ENCODE data around the gene PANK1.

DNA sequence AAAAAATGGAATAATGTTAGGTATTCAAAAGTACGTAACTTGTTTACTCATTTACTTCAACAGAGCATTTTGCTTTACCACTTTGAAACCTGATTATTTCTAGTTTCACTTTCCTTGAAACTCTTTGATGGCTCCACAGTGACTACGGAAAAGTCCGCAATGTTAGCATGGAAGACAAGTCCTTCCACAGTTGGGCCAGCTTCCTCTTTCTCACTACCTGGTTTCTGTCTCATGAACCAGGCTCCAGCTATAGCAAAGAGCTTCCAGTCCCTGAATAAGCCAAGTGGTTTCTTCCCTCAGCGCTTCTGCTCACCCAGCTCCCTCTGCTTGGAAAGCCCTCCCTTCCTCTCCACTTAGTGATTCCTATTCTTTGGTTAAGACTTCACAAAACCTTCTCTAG is 64.8 kb downstream of the PANK1 start:
- no peak for TF ChIP-seq POLR2A (IDR thresholded peaks at IDR 0.05)
- TF ChIP-seq, protein P1, sequence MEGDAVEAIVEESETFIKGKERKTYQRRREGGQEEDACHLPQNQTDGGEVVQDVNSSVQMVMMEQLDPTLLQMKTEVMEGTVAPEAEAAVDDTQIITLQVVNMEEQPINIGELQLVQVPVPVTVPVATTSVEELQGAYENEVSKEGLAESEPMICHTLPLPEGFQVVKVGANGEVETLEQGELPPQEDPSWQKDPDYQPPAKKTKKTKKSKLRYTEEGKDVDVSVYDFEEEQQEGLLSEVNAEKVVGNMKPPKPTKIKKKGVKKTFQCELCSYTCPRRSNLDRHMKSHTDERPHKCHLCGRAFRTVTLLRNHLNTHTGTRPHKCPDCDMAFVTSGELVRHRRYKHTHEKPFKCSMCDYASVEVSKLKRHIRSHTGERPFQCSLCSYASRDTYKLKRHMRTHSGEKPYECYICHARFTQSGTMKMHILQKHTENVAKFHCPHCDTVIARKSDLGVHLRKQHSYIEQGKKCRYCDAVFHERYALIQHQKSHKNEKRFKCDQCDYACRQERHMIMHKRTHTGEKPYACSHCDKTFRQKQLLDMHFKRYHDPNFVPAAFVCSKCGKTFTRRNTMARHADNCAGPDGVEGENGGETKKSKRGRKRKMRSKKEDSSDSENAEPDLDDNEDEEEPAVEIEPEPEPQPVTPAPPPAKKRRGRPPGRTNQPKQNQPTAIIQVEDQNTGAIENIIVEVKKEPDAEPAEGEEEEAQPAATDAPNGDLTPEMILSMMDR (IDR thresholded peaks at IDR 0.05) = no peak

All from uterus (tissue), 2 donors.